ACC112 (cell line): ENCODE data around the gene FAHD1.

Experiments
- H2AFZ ChIP-seq: fragments of 200-600 bp; sonication (generic); one replicate; pipeline ENCODE4 v1.6.0; 2017; ENCODE audit warnings: antibody characterized with exemption, low read length; ENCODE audit not compliant: unreplicated experiment
- H3K27ac ChIP-seq: fragments of 200-600 bp; sonication (generic); 2 replicates; pipeline ENCODE4 v1.5.1; 2014; ENCODE audit warnings: low read depth, mild to moderate bottlenecking, antibody characterized with exemption, low read length, moderate library complexity
- H3K27me3 ChIP-seq: fragments of 200-600 bp; sonication (generic); 2 replicates; pipeline ENCODE4 v1.6.1; 2014; ENCODE audit warnings: mild to moderate bottlenecking, antibody characterized with exemption, low read length, moderate library complexity, mixed read lengths; ENCODE audit not compliant: insufficient read depth
- H3K36me3 ChIP-seq: fragments of 200-600 bp; sonication (generic); 2 replicates; pipeline ENCODE4 v1.6.1; 2016; ENCODE audit warnings: mild to moderate bottlenecking, antibody characterized with exemption, low read length, moderate library complexity, mixed read lengths; ENCODE audit not compliant: insufficient read depth
- H3K4me1 ChIP-seq: fragments of 200-600 bp; sonication (generic); one replicate; pipeline ENCODE4 v1.6.1; 2016; ENCODE audit warnings: low read length, mixed read lengths; ENCODE audit not compliant: insufficient read depth, unreplicated experiment, control insufficient read depth
- H3K4me3 ChIP-seq: fragments of 200-600 bp; sonication (generic); 2 replicates; pipeline ENCODE4 v1.5.1; 2014; ENCODE audit warnings: mild to moderate bottlenecking, low read depth, low read length
- H3K79me2 ChIP-seq: fragments of 200-600 bp; sonication (generic); one replicate; pipeline ENCODE4 v1.6.0; 2016; ENCODE audit warnings: low read length; ENCODE audit not compliant: control insufficient read depth, unreplicated experiment, insufficient read depth

Gene FAHD1

GRCh38 chr16:1818873-1819525, 8.0 kb upstream of the FAHD1 start:
- H3K36me3 ChIP-seq, result no peaks in the 10 kb centered on the region
- H3K79me2 ChIP-seq, result no peaks in the 10 kb centered on the region

GRCh38 chr16:1819611-1820010, 7.4 kb upstream of the FAHD1 start:
- Histone ChIP-seq H3K27ac (no peak overlapping the region), H3K36me3 (no peaks in the 10 kb centered on the region), H3K27me3 (no peaks in the 10 kb centered on the region), H3K4me1 (no peaks in the 10 kb centered on the region), H3K4me3 (no peak overlapping the region), H3K79me2 (no peaks in the 10 kb centered on the region), H2AFZ (no peak overlapping the region)

More at GRCh38 chr16:1818873-1819525, 8.0 kb upstream of the FAHD1 start:
- H2AFZ ChIP-seq, result no peak overlapping the region
- H3K27ac ChIP-seq, result no peak overlapping the region
- no peaks in the 10 kb centered on the region for H3K4me1 ChIP-seq
- H3K4me3 ChIP-seq, result no peak overlapping the region
- no peaks in the 10 kb centered on the region for H3K27me3 ChIP-seq

- Histone ChIP-seq H3K27me3 (no peaks in the 10 kb centered on the region), H3K4me1 (peaks cover under 1% of the 10 kb centered on the region), H3K79me2 (no peaks in the 10 kb centered on the region), H3K27ac (no peak overlapping the region), H3K4me3 (no peak overlapping the region), H2AFZ (no peak overlapping the region), H3K36me3 (no peaks in the 10 kb centered on the region)
Measured at GRCh38 chr16:1820096-1820945, 6.7 kb upstream of the FAHD1 start.

- H3K4me1 ChIP-seq, result peaks cover 6% of the 10 kb centered on the region
- no peak overlapping the region for H3K27ac ChIP-seq
- no peak overlapping the region for H3K4me3 ChIP-seq
- H3K36me3 ChIP-seq, result no peaks in the 10 kb centered on the region
- no peaks in the 10 kb centered on the region for H3K79me2 ChIP-seq
- no peaks in the 10 kb centered on the region for H3K27me3 ChIP-seq
- no peak overlapping the region for H2AFZ ChIP-seq
Measured at GRCh38 chr16:1820946-1821290, 6.1 kb upstream of the FAHD1 start.

- Histone ChIP-seq H3K4me1 (peaks cover 6% of the 10 kb centered on the region), H3K79me2 (no peaks in the 10 kb centered on the region), H3K4me3 (no peak overlapping the region), H3K36me3 (no peaks in the 10 kb centered on the region), H2AFZ (no peak overlapping the region), H3K27ac (no peak overlapping the region), H3K27me3 (no peaks in the 10 kb centered on the region)
Measured at GRCh38 chr16:1821861-1822611, 5.0 kb upstream of the FAHD1 start.

GRCh38 chr16:1822801-1823200, 4.2 kb upstream of the FAHD1 start:
- no peak overlapping the region for H3K4me3 ChIP-seq
- H3K36me3 ChIP-seq, result no peaks in the 10 kb centered on the region
- peaks cover 6% of the 10 kb centered on the region for H3K4me1 ChIP-seq
- peaks cover 7% of the 10 kb centered on the region for H3K79me2 ChIP-seq
- H3K27me3 ChIP-seq, result no peaks in the 10 kb centered on the region
- H2AFZ ChIP-seq, result no peak overlapping the region
- no peak overlapping the region for H3K27ac ChIP-seq

- Histone ChIP-seq H3K79me2 (peaks cover 15% of the 10 kb centered on the region), H2AFZ (no peak overlapping the region), H3K36me3 (no peaks in the 10 kb centered on the region), H3K4me3 (no peak overlapping the region), H3K27ac (no peak overlapping the region), H3K27me3 (no peaks in the 10 kb centered on the region), H3K4me1 (peaks cover 10% of the 10 kb centered on the region)
Measured at GRCh38 chr16:1823821-1824220, 3.2 kb upstream of the FAHD1 start.

GRCh38 chr16:1825381-1825863, 1.6 kb upstream of the FAHD1 start:
- Histone ChIP-seq H3K27ac (no peak overlapping the region), H3K27me3 (no peaks in the 10 kb centered on the region), H3K36me3 (peaks cover 4% of the 10 kb centered on the region; the same call in 1 of the 2 replicates), H3K79me2 (peaks cover 30% of the 10 kb centered on the region), H3K4me3 (peak overlapping the region; percentile 86), H3K4me1 (peaks cover 22% of the 10 kb centered on the region), H2AFZ (no peak overlapping the region)

GRCh38 chr16:1825864-1826690, 929 bp upstream of the FAHD1 start:
- peak overlapping the region; percentile 84 for H2AFZ ChIP-seq
- peaks cover 36% of the 10 kb centered on the region for H3K79me2 ChIP-seq

More at GRCh38 chr16:1825864-1826690, 929 bp upstream of the FAHD1 start:
- Histone ChIP-seq H3K36me3 (peaks cover 4% of the 10 kb centered on the region; the same call in 1 of the 2 replicates), H3K4me1 (peaks cover 23% of the 10 kb centered on the region), H3K27me3 (no peaks in the 10 kb centered on the region), H3K4me3 (peak overlapping the region; percentile 86), H3K27ac (no peak overlapping the region)
